GM19035 (cell line): ENCODE results near the gene LRRC55.
"Not testable (repeated sequence)": the region's sequence is repeated elsewhere in the genome, so short reads cannot be mapped to it uniquely, and the experiment has no call there.

Experiments
- ATAC-seq: cut with Tn5 transposase; IDR thresholded peaks from one replicate; pipeline ENCODE4 v1.9.1; 2021; ENCODE audit not compliant: unreplicated experiment

The LRRC55 gene

GRCh38 chr11:57161351-57161750, 20.4 kb upstream of the LRRC55 start:
- no peak for ATAC-seq

- ATAC-seq = no peak
Measured at GRCh38 chr11:57162179-57162898, 19.4 kb upstream of the LRRC55 start.

- ATAC-seq = no peak
Measured at GRCh38 chr11:57163160-57163868, 18.4 kb upstream of the LRRC55 start.

GRCh38 chr11:57164317-57164716, 17.4 kb upstream of the LRRC55 start:
- ATAC-seq = no peak

GRCh38 chr11:57167125-57167846, 14.5 kb upstream of the LRRC55 start:
- ATAC-seq = no peak

GRCh38 chr11:57169732-57170313, 11.9 kb upstream of the LRRC55 start:
- not testable (repeated sequence) for ATAC-seq

- no peak for ATAC-seq
Measured at GRCh38 chr11:57172031-57172430, 9.7 kb upstream of the LRRC55 start.

- ATAC-seq = no peak
Measured at GRCh38 chr11:57174656-57175055, 7.1 kb upstream of the LRRC55 start.

GRCh38 chr11:57175478-57175877, 6.3 kb upstream of the LRRC55 start:
- no peak for ATAC-seq

- no peak for ATAC-seq
Measured at GRCh38 chr11:57178334-57178733, 3.4 kb upstream of the LRRC55 start.

- ATAC-seq = no peak
Measured at GRCh38 chr11:57179681-57180080, 2.1 kb upstream of the LRRC55 start.

- ATAC-seq = no peak
Measured at GRCh38 chr11:57180081-57180561, 1.6 kb upstream of the LRRC55 start.

- no peak for ATAC-seq
Measured at GRCh38 chr11:57180964-57181363, 789 bp upstream of the LRRC55 start.

- ATAC-seq = no peak
Measured at GRCh38 chr11:57182896-57183295, 1.1 kb downstream of the LRRC55 start.

GRCh38 chr11:57190548-57190947, 8.8 kb downstream of the LRRC55 start:
- ATAC-seq = no peak

GRCh38 chr11:57191311-57192219, 9.8 kb downstream of the LRRC55 start:
- no peak for ATAC-seq

GRCh38 chr11:57192316-57192715, 10.6 kb downstream of the LRRC55 start:
- ATAC-seq = no peak

- ATAC-seq = no peak
Measured at GRCh38 chr11:57196596-57196995, 14.8 kb downstream of the LRRC55 start.

GRCh38 chr11:57197762-57198161, 16.0 kb downstream of the LRRC55 start:
- ATAC-seq = no peak

- no peak for ATAC-seq
Measured at GRCh38 chr11:57199330-57199729, 17.6 kb downstream of the LRRC55 start.
